GM06990 (cell line): Measurements from ENCODE around the gene BOLA1.

ENCODE experiments used
- DNase-seq: peaks from one replicate; pipeline ENCODE4 v3.0.0-alpha.2; 2011; ENCODE audit not compliant: insufficient read length; ENCODE audit errors: extremely low read depth
- H3K27me3 ChIP-seq: replicated peaks from 2 replicates; pipeline ENCODE4 v1.6.0; 2011; ENCODE audit warnings: low read length; ENCODE audit not compliant: control insufficient read depth, insufficient read depth
- H3K36me3 ChIP-seq: 2 replicates; pipeline ENCODE4 v1.5.1; 2011; ENCODE audit warnings: low read length; ENCODE audit not compliant: control insufficient read depth, insufficient read depth
- H3K4me3 ChIP-seq: replicated peaks from 2 replicates; pipeline ENCODE4 v1.5.1; 2011; ENCODE audit warnings: low read depth, mild to moderate bottlenecking, control low read depth, low read length
- CTCF ChIP-seq: IDR thresholded peaks from 2 replicates; pipeline ENCODE4 v1.5.1; 2011; ENCODE audit warnings: low read length, control low read depth, mild to moderate bottlenecking, inconsistent platforms; ENCODE audit not compliant: insufficient read depth, poor library complexity, severe bottlenecking

Gene BOLA1

GRCh38 chr1:149877211-149877946, 22.0 kb upstream of the BOLA1 start:
- DNase-seq = no peak
- H3K4me3 ChIP-seq = no peak overlapping the region
- no peaks in the 10 kb centered on the region for H3K36me3 ChIP-seq
- H3K27me3 ChIP-seq = no peaks in the 10 kb centered on the region
- no peak for TF ChIP-seq CTCF

DNA sequence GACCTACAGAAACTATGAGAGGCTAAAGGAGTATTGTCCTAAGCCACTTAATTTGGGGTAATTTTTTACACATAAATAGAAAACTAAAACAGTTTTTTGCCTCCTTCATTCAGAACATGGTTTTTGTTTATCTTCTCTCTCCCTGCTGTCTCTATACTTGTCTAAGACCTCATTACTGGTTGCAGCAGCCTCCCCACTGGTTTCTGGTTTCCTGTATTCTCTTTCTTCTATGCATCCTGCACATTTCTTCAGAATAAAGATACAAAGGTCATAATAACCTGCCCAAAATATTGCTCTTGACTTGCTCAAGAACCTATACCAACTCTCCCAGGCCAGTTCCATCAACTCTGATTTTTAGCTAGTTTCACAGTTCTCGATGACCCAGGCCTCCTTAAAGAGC, 19.8 kb upstream of the BOLA1 start:
- TF ChIP-seq CTCF = no peak
- no peaks in the 10 kb centered on the region for H3K27me3 ChIP-seq
- no peak overlapping the region for H3K4me3 ChIP-seq
- H3K36me3 ChIP-seq = no peaks in the 10 kb centered on the region
- no peak for DNase-seq

DNA sequence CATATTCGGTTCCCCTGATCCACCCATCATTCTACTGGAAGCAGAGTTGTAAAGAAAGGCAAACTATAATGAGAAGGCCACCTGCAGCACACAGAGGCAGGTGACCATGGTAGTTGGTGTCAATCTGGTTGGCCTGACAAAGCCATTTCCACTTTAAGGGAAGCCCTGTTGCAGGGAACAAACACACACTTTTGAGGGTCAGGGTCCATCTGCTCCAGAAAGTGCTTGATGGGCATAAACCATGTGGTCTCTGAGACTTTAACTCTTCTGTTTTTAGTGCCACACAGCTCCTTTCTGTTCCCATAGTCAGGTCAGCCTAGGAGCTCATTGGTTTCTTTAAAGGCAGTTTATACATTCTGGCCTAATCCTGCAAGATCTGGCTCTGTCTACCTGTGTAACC, 17.5 kb upstream of the BOLA1 start:
- no peak for DNase-seq
- no peaks in the 10 kb centered on the region for H3K36me3 ChIP-seq
- no peak for TF ChIP-seq CTCF
- no peak overlapping the region for H3K4me3 ChIP-seq
- no peaks in the 10 kb centered on the region for H3K27me3 ChIP-seq

DNA sequence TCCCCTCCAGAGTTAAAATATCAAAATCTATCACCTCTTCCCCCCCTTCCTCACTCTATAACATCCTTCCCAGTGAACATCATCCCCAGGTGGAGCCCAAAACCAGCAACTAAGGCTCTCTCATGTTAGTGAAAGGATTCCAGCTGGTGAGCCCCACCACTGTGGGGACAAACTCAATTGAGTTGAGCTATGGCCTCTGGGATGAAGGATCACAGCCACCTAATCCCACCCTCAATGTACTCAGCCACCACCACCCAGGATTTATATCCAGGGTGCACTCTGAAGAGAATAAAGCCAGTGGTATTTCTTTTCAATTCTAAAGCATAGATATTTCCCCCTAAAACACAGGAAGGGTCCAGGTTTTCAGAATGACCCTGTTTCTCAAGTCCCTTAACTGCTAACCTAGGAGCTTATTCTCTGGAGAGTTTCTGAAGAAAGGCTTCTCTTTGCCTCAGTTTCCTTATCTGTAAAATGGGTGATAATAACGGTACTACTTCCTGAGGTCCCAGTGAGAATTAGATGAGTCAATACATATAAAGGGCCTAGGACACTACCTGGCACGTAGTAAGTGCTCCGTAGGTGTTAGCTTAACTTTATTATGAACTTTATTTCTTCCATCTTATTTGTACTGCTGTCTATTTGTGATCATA, 15.6 kb upstream of the BOLA1 start:
- H3K27me3 ChIP-seq = no peaks in the 10 kb centered on the region
- H3K36me3 ChIP-seq = no peaks in the 10 kb centered on the region
- peak overlapping the region; percentile 26 for H3K4me3 ChIP-seq
- no peak for DNase-seq
- TF ChIP-seq CTCF = no peak

DNA sequence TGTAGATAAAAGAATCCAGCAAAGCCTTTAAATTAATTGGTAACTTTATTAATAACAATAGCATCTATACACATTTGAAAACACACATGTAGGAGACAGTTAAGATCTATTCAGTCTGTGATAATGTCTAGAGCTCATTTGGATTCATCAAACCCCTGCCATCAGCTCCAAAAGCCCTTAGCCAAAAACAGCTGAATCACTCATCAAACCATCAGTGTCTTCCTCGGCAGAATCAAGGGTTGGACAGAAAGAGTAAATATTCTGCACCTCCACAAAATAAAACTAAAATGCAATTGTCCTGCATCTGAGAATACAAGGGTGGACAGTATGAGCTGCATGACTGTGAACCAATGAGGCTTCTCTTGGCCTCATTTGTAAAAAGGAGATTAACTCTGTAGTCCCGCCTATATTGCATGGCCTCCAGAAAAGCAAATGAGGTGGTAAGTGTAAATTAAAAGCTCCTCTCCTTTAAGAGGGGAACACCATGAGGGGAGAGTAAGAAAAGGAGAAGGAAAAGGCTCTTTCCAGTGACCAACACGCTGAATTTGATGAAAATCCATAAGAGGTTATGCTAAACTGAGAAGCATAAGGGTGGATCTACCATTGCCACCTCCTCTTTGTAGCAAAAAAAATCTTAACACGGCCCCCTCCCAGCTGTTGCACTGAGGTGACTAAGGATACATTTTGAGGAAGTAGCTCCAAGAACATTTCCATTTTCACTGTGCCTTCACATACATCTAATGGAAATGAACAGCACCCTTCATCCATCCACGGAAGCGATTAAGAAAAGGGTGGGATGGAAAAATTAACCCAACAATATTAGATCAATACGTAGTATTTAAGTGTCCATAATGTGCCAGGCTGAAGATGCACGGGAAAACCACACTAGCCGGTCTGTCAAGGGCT, 14.7 kb upstream of the BOLA1 start:
- H3K4me3 ChIP-seq = peak overlapping the region; percentile 76
- H3K36me3 ChIP-seq = no peaks in the 10 kb centered on the region
- TF ChIP-seq CTCF = no peak
- no peaks in the 10 kb centered on the region for H3K27me3 ChIP-seq
- DNase-seq = peak; percentile 51
